NCI-H345 treated with DMSO at 0.1 percent for 48 hours (cell line): ENCODE data around the gene KLHL35.

Experiments
- DNase-seq: peaks from one replicate; lab custom pipeline; 2025; ENCODE audit not compliant: unreplicated experiment; lab: John Stamatoyannopoulos, UW

The KLHL35 gene

DNA sequence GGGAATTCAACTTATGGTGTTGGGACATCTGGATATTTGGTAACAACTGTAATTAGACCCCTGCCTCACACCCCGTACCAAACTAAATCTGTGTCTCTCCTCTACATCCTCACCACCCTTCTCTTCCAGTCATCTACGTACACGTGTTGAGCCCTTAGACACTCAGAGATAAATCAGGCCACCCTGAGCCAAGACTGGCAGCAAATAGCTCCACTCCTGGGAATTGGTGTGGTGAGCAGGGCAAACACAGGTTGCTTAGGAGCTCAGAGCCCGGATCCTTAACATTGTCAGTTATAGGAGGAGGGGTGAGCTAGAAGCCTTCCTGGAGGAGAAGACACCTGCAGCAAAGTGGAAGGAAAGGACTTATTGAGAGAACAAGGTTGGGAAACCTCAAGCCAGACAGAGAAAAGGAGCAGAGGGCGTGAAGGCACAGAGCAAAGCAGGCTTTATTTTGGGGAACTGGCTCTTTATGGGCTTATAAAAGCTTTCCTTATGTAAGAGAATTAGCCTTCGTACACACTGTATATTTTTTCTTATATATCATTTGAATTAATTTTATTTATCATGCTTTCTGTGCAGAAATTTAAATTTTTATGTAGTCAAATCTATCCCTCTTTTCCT lies 36.9 kb upstream of the KLHL35 start:
- DNase-seq, result no peak

DNA sequence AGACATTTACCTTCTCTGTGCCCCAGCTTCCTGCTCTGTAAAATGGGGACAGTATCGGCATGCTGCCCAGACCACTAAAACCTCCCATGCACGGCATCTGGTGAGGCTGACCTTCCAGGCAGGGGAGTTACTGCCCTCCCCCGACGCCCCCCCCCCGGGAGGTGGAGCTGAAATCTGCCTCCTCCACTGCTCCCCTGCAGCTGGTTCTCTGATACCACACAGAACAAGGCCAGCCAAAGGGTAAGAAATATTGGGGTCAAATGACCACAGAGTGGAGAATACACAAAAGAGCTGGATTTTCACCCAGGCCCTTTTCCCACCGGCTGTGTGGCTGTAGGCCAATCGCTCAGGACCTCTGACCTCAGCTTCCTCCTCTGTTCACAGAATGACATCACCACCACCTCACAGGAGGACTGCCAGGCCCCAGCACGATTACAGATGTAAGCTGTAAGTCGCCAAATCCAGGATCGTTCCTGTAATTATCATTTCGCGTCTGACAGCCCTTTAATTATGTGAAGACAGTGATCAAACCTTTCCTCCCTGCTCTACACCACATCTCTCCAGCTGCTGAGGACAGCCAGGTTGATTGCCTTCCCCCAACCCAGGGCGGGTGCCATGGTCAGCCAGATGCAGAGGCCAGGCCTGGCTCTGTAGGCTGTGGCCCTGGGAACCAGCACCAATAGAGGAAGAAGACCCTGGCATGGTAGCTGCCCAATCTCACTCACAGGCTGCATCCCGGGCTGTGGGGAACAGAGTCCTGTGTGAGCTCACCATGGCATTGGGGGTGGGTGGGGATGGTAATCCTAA lies 35.7 kb upstream of the KLHL35 start:
- no peak for DNase-seq

DNA sequence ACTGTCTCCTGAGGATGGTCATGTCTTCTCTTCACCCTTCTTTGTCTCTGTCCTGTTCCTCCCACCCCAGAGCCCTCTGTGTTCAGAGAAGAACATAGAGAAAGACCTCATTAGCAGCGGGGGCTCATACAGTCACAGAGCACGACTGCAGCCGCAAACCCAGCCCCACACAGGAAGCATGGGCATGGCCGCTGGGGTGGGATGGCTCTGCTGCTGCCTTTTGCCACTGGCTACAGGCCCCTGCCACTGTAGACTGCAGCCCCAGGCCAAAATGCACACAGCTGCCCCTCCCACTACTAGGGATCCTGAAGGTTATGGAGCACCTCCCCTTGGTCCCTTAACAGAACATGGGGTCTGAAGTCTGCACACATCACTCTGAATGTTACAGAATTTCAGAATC lies 34.9 kb upstream of the KLHL35 start:
- no peak for DNase-seq

DNA sequence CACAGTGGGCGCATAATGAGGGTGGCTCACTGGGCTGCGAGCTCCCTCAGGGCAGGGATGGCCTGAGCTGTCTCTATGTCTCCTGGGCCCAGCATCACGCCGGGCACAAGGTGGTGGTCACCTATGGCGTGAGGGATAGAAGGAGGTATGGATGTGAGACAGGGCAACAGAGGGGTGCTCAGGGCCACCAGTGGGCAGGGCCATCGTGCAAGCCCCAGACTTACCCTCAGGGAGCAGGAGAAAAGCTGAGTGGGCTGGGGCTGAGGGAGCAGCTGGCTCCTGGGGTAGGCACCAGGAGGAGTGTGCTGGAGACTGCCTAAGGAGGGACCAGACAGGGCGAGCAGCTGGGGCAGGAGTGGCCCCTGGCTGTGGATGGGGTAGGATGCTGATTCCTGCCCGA lies 34.3 kb upstream of the KLHL35 start:
- DNase-seq, result no peak

DNA sequence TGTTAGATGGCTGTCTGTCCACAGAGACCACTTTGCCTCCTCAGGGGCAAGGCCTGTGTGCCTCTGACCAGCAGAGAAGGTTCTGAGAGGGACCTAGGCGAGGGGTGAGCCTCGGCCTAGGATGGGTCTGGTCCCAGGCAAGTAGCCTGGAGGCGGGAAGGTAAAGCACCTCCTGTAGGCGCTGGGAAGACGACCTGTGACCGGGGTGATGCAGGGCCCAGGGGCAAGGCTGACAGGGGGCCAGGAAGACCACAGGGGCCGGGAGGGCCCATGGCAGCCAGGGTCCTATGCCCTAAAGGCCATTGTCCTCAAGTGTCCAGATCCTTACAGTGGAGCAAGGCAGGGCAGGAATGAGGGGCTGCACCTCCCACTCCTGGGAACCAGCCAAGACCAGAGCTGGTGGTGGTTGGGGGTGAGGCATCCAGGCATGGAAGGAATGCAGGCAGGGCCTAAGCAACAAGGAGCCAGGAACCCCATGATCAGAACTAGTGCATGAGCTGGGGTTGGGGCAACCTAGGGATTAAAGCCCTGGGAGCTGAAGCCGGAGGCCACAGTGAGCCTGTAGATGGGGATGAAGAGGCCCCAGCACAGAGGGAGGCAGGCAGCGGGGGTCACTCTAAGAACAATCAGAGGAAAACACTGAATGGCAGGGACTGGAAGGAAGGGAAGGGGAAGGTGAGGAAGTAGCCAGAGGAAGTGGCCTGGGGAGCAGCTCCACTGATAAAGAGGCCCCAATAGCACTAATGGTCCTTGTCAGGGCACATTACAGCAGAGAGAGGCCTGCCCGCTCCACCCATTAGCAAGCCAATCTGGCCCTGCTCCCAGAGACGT lies 32.9 kb upstream of the KLHL35 start:
- DNase-seq, result no peak

DNA sequence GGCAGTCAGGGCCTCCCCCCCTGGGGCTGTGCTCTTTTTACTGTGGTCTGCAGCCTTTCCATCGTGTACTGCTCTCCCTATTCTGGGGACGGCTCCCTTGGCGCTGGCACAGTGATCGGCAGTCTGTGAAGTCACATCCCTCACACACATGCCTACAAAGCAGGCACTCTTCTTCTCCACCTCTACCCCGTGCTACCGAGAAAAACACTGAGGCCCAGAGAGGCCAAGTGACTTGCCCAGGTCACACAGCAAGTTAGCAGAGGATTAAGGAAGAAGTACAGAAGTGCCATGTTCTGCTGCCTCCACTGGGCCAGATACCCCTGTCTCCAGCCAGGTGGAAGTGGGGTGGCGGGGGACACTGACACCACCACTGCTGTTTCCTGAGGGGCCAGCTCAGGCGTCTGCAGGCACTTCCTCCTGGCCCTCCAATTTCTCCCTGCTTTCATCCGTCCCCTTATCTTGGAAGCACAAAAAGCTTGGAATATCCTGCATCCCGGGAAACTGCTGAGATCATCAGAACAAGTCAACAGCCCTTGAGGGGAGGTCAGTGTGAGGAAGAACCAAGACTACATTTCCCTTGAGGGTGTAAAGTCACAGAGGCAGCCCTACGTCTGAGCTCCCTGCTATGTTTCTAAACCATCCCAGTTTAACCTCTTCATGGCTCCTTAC lies 30.2 kb upstream of the KLHL35 start:
- no peak for DNase-seq

DNA sequence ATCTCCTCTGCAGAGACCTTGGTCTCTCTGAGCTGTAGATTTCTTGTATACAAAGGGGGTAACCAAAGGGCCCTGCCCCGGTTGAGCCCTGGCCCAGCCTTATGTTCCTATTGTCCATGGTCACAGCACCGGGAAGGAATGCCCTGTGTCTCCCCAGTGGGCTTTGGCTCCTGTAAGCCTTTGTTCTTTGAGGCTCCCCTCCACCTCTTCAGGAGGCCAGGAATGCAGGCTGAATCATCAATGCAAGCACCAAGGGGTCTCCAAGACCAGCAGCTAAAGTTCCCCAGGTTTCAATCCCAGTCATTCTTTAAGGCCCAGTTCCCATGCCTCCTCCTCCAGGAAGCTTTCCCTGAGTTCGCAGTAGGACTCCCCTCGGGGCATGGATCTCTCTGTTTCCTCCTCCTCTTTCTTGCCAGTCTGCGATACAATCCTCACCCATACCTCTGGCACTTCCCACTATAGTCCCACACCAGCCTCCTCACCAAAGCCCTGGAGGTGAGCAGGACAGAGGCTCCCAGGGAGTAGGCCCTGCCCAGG lies 29.2 kb upstream of the KLHL35 start:
- DNase-seq, result no peak

DNA sequence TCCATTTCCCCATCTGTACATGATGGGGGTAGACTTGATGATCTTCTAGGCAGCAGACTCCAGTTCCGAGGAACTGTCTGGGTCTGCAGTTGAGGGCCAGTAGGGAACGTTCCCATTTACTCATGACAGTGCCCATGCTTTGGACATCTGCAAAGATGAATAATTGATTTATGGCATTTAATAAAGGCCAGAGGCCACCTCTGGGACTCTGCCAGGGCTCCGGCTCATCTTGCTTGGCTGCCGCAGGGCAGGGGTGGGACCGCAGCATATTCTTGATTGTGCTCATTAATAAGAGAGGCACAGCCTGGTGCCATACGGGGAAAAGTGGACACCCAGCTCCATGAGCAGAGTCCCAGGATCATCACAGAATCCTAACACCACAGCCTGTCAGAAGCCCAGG lies 28.1 kb upstream of the KLHL35 start:
- DNase-seq, result no peak

DNA sequence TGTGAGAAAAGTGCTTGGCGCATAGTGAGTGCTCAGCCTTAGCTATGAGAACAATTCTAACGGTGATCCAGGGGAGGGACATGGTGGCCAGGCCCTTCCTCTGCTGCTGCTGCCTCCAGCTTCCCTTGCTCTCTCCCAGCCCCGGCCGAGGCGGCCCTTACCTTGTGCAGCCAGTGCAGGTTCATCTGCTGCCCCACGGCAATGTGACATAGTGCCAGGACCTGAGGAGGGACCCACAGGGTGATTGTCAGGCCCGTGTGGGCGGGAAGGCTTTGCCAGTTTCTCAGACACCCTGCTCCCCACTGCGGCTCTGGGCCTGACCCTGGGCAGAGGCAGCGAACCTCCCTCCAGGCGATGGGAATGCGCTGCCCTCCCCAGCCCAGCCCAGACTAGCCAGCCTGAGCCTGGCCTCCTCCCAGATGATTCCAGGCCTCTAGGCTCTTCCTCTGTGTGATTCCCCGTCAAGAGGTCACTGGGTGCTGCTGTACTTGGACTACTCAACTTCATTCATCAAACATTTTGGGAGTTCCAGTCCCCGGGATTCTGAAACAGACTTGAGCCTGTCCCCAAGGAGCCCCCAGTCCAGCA lies 23.7 kb upstream of the KLHL35 start:
- no peak for DNase-seq

DNA sequence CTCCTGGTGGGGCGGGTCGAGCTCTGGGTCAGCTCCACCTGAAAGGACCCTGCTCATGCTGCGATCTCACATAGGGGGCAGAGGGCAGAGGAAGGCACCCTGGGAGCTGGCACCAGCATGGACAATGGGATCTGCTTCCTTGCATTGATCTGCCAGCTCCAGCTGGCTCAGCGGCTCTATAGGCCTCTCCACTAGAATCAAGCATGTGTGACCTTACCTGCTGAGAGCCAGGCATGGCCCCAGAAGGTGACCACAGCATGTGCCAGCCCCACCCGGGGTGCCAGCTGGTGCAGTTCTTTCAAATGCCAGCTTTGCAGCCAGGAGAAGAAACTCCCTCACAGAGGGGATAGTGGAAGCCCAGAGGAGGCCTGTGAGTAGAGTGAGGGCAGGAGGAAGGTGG lies 22.0 kb upstream of the KLHL35 start:
- peak; percentile 49 for DNase-seq

DNA sequence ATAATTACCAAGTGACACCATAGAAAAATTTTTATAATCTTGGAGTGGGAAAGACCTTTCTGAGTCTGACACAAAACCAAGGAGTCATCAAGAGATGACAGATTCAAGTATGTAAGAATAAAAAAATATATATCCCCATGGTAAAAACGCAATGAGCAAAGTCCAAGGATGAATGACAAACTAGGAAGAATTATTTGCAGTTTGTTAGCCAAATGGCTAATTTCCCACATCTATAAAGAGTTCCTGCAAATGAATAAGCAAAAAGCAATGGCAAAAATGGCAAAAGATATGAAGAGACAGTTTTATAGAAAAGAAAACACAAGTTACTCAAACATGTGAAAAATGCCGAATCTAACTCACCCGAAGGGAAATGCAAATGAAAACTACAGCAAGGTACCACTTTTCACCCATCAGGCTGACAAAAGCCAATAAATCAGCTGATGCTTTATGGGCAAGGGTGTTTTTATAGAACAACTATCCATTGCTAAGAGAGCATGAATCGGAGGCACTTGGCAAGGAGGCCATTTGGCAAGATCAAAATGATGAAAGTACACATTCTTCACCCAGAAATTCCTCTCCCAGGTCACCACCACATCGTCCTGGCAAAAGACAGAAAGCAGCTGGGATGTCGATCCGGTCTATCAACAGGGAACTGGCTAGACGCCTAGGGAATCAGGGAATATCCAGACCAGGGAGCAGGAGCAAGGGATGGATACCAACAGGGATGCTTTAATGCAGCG lies 21.1 kb upstream of the KLHL35 start:
- no peak for DNase-seq

DNA sequence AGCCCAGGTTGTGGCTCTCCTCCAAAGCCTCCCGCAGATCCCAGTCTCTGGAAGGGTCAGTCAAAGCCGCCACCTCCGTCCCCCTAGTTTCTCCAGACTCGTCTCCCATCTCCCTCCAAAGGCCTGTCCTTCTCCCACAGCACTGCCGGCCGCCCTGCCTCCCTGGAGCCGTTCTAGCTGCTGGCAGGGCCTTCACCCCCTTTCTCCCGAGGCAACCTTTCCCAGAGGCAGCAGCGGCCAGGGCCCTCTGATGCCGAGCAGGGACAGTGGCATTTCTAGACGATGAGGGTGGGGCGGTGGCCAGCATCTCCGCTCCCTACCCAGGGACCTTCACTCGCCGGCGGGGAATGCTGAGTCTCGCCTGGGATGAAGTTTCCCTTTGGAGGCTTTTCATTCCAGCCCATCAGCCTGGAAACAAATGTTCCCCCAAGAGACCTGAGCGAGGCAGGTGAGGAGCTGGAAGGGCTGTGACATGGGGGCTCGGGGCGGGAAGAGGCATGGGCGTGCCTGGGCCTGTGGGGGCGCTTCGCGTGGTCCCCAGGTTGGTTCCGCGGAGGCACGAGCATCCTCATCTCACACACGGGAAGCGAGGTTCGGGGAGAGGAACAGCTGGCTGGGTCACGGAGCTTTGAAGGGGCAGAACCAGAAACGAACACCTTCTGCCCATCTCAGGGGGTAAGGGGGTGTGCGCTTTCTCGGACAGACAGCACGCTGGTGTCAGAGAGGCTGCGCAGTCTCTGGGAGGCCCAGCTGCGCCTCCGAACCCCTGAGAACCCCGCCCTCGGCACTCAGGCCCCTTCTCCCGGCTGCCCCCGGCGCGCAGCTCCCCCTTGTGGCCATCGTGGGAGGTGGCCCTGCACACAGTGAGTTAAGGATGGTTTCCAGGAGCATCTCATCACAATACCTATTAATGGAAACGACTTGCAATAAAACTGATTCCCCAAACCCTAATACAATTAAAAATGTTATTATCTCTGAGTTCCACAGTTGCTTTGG lies 18.1 kb upstream of the KLHL35 start:
- no peak for DNase-seq

DNA sequence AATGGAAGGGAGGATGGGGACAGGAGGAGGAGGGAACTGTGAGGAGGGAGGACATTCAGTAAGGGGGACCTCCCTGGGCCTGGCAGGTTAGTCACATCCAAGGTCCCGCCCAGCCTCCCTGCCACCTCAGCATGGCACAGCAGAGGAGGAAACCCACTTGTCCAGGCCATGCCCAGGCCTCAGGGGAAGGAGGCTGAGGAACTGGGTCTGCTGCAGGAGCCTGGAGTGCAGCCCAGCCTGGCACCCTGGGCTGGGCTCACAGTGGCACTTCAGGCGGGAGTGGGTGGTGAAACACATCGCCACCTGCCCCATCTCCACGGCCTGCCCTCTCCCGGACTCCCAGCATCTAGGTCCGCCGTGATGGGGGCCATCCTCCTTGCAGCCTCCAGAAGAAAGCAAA lies 17.2 kb upstream of the KLHL35 start:
- DNase-seq, result no peak

DNA sequence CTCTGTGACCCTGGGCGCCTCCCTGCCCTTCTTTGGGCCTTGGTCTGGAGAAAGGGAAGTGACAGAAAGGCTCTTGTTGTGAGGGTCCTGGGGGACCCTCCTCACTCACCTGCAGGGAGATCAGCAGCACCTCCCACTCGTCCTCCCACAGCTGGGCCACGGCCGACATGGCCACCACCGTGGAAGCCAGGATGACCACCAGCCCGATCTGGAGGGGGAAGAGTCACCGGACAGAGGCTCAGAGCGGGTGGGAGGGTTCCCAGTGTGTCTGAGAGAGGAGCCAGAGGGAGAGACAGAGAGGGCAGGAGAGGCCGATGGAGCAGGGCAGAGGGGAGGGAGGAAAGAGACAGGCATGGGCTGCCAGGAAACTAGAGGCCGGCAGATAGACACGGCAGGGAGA lies 16.8 kb upstream of the KLHL35 start:
- DNase-seq, result no peak

DNA sequence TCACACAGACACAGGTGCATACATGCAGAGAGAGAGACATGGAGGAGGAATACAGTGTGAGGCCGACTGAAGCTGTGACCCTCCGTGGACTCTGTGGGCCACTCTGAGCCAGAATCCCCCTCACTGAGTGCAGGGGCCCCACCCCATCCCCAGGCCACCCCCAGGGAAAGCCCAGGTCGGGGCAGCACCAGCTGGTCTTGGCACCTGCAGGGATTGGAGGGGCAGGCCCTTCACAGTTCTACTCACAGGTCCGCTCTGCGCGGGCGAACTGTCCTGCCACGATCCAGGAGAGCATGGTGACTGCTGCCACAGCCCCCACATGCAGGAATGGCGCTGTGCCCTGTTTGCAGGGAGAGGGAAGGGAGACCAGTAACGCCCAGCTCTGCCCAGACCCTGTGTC lies 16.3 kb upstream of the KLHL35 start:
- no peak for DNase-seq

DNA sequence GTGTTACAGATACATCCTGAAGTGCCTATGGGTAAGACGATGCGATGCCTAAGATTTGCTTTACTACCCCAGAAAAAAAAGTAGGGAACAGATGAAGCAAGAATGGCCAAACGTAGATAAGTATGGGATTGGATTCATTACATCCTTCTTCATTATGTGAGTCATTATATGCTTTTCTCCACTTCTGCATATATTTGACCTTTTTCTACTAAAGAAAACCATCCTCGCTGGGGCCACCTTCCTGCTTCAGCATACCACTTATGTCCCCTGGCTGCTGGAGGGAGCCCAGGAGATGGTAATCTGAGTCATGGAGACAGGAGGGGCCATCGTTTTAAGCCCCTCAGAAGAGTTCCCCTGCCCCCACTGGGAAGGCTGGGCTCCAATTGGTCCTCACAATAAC lies 14.4 kb upstream of the KLHL35 start:
- DNase-seq, result no peak

DNA sequence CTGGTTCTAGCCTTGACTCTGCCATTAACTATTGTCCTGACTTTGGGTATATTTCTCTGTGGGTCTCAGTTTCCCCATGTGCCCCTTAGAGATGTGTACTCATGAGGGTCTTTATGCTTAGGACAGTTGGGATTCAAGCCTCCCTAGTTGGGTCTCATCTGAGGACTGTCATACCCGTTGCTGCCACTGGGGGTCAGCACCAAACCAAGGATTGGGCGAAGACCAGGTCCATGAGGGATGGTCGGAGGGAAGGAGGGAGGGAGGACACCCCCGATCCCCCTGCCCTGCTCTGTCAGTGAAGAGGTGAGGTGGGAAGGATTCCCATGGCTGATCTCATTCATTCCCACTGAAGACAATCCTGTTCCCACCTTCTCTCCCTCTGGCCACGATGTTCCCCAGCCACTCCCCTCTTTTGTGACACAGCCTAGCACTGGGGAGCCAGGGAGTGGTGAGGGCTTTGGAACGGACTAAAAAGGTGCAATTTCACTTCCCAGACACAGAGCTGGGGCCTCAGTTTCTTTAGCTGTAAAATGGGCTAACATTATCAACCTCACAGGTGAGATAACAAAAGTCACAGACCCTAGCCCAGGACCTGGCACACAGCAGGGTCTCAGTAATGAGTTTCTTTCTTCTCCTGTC lies 12.4 kb upstream of the KLHL35 start:
- DNase-seq, result no peak

DNA sequence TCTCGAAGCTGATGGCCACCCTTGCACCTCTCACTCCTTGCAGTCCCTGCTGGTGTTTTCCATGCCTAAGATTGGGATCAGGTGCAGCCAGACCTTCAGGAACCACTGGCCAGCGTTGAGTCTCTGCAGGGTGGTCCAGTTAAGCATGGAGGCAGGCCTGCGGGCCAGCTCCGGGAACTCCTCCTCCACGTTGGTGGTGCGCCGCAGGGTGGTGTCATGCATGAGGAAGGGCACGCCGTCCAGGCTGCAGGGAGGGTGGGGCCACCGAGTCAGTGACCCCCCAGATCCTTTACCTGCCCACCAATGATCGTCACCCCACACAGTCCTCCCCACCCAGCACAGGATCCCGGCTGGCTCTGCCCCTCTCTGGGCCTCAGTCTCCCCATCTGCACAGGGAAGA lies 10.0 kb upstream of the KLHL35 start:
- no peak for DNase-seq
